ENCODE data around the gene HFE.

DNA sequence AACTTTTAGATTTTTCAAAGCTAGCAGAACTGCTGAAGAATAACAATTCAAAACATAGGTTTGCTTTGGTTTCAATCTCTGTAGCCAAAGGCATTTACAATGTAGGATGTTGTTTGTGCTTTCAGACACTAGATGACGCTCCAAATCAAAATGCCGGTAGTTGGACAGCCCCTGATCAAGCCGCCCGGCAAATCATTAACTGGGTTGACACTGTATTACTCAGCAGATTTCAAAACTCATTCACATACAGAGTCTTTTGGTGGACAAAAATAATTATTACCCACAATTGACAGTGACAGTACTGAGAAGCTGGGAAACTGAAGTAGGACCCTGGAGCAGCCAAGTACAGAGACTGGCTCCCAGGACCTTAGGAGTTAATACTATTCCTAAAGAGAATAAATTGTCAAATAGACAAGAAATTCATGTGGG, 21.3 kb upstream of the HFE start:
- TF ChIP-seq, protein P1, sequence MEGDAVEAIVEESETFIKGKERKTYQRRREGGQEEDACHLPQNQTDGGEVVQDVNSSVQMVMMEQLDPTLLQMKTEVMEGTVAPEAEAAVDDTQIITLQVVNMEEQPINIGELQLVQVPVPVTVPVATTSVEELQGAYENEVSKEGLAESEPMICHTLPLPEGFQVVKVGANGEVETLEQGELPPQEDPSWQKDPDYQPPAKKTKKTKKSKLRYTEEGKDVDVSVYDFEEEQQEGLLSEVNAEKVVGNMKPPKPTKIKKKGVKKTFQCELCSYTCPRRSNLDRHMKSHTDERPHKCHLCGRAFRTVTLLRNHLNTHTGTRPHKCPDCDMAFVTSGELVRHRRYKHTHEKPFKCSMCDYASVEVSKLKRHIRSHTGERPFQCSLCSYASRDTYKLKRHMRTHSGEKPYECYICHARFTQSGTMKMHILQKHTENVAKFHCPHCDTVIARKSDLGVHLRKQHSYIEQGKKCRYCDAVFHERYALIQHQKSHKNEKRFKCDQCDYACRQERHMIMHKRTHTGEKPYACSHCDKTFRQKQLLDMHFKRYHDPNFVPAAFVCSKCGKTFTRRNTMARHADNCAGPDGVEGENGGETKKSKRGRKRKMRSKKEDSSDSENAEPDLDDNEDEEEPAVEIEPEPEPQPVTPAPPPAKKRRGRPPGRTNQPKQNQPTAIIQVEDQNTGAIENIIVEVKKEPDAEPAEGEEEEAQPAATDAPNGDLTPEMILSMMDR (conservative IDR thresholded peaks at IDR 0.05; ENCODE audit: low read depth, low read length), result peak; percentile 88
- TF ChIP-seq EZH2 (IDR thresholded peaks at IDR 0.05; ENCODE audit: borderline replicate concordance, low read depth, low read length, poor library complexity, severe bottlenecking), result no peak

All from A673 (cell line).